SK-N-SH treated with all-trans-retinoic acid at 6 μM for 48 hours (cell line): ENCODE data around the gene GCSH.
A peak's percentile ranks its signal among the peaks of the same experiment; 100 is the strongest.

Source experiments
- ATAC-seq: fragments of 200-7000 bp; cut with Tn5 transposase; 3 replicates; pipeline ENCODE4 v1.9.1; 2020; ENCODE audit warnings: mild to moderate bottlenecking, moderate library complexity
- BACH2 ChIP-seq: fragments of 250-450 bp; sonication (Bioruptor Pico); IDR thresholded peaks from 2 replicates; pipeline ENCODE4 v1.9.0; 2021; ENCODE audit warnings: mild to moderate bottlenecking, borderline replicate concordance
- CSDC2 ChIP-seq: fragments of 250-450 bp; sonication (Bioruptor Pico); IDR thresholded peaks from 2 replicates; pipeline ENCODE4 v1.5.0; 2020; ENCODE audit warnings: mild to moderate bottlenecking, moderate library complexity
- ESRRG ChIP-seq: fragments of 250-450 bp; sonication (Bioruptor Pico); IDR thresholded peaks from 2 replicates; pipeline ENCODE4 v1.6.1; 2021; ENCODE audit warnings: mild to moderate bottlenecking
- GLIS3 ChIP-seq: fragments of 250-450 bp; sonication (Bioruptor Pico); IDR thresholded peaks from 2 replicates; pipeline ENCODE4 v1.5.0; 2020; ENCODE audit warnings: mild to moderate bottlenecking, moderate library complexity
- ISL1 ChIP-seq: fragments of 250-450 bp; sonication (Bioruptor Pico); IDR thresholded peaks from 2 replicates; pipeline ENCODE4 v2.1.2; 2022; ENCODE audit warnings: mild to moderate bottlenecking, moderate library complexity
- OSR1 ChIP-seq: fragments of 250-450 bp; sonication (Bioruptor Pico); IDR thresholded peaks from 2 replicates; pipeline ENCODE4 v1.8.0; 2022; ENCODE audit warnings: moderate library complexity, mild to moderate bottlenecking, inconsistent platforms
- PPARA ChIP-seq: fragments of 250-450 bp; sonication (Bioruptor Pico); IDR thresholded peaks from 2 replicates; pipeline ENCODE4 v1.5.0; 2020; ENCODE audit warnings: mild to moderate bottlenecking, borderline replicate concordance
- RARB ChIP-seq: fragments of 250-450 bp; sonication (Bioruptor Pico); IDR thresholded peaks from 2 replicates; pipeline ENCODE4 v1.8.0; 2021; ENCODE audit warnings: mild to moderate bottlenecking, moderate library complexity
- SNAI2 ChIP-seq: fragments of 250-450 bp; sonication (Bioruptor Pico); IDR thresholded peaks from 2 replicates; pipeline ENCODE4 v1.5.0; 2020; ENCODE audit warnings: mild to moderate bottlenecking, moderate library complexity
- TCF4 ChIP-seq: fragments of 250-450 bp; sonication (Bioruptor Pico); IDR thresholded peaks from 2 replicates; pipeline ENCODE4 v1.8.0; 2021; ENCODE audit warnings: mild to moderate bottlenecking, moderate library complexity, borderline replicate concordance
- TOX ChIP-seq: fragments of 250-450 bp; sonication (Bioruptor Pico); IDR thresholded peaks from 2 replicates; pipeline ENCODE4 v1.8.0; 2021; ENCODE audit warnings: mild to moderate bottlenecking, moderate library complexity, borderline replicate concordance
- TSHZ2 ChIP-seq: fragments of 250-450 bp; sonication (Bioruptor Pico); IDR thresholded peaks from 2 replicates; pipeline ENCODE4 v1.5.0; 2020; ENCODE audit warnings: mild to moderate bottlenecking, moderate library complexity
- ZC3H10 ChIP-seq: fragments of 250-450 bp; sonication (Bioruptor Pico); IDR thresholded peaks from 2 replicates; pipeline ENCODE4 v1.5.1; 2021; ENCODE audit warnings: mild to moderate bottlenecking, moderate library complexity
- ZFP3 ChIP-seq: fragments of 250-450 bp; sonication (Bioruptor Pico); IDR thresholded peaks from 2 replicates; pipeline ENCODE4 v1.5.0; 2020; ENCODE audit warnings: mild to moderate bottlenecking, moderate library complexity
- ZFP30 ChIP-seq: fragments of 450-650 bp; formaldehyde crosslinking; IDR thresholded peaks from 2 replicates; pipeline ENCODE4 v1.5.0; 2022; ENCODE audit warnings: mild to moderate bottlenecking, moderate library complexity
- ZNF565 ChIP-seq: fragments of 450-650 bp; formaldehyde crosslinking; conservative IDR thresholded peaks from 2 replicates; pipeline ENCODE4 v1.5.0; 2020; ENCODE audit warnings: low read depth, mild to moderate bottlenecking, moderate library complexity
- ZNF70 ChIP-seq: fragments of 450-650 bp; formaldehyde crosslinking; IDR thresholded peaks from 2 replicates; pipeline ENCODE4 v1.5.0; 2020; ENCODE audit warnings: mild to moderate bottlenecking, moderate library complexity
- ZNF8 ChIP-seq: fragments of 450-650 bp; formaldehyde crosslinking; IDR thresholded peaks from 2 replicates; pipeline ENCODE4 v1.5.0; 2020; ENCODE audit warnings: mild to moderate bottlenecking, moderate library complexity
- TF ChIP-seq, protein P1 (sequence below): fragments of 250-450 bp; sonication (Bioruptor Pico); IDR thresholded peaks from 2 replicates; pipeline ENCODE4 v1.8.0; 2021; ENCODE audit warnings: low read depth, mild to moderate bottlenecking, moderate library complexity, borderline replicate concordance
- TF ChIP-seq, protein P2 (sequence below): fragments of 250-450 bp; sonication (Bioruptor Pico); IDR thresholded peaks from 2 replicates; pipeline ENCODE4 v1.5.1; 2020; ENCODE audit warnings: low read depth, mild to moderate bottlenecking, moderate library complexity
- TF ChIP-seq, protein P3 (sequence below): fragments of 250-450 bp; sonication (Bioruptor Pico); IDR thresholded peaks from 2 replicates; pipeline ENCODE4 v1.8.0; 2020; ENCODE audit warnings: mild to moderate bottlenecking, moderate library complexity, borderline replicate concordance
- TF ChIP-seq, protein P4 (sequence below): fragments of 250-450 bp; sonication (Bioruptor Pico); IDR thresholded peaks from 2 replicates; pipeline ENCODE4 v1.5.1; 2021; ENCODE audit warnings: mild to moderate bottlenecking, moderate library complexity

GCSH gene

DNA sequence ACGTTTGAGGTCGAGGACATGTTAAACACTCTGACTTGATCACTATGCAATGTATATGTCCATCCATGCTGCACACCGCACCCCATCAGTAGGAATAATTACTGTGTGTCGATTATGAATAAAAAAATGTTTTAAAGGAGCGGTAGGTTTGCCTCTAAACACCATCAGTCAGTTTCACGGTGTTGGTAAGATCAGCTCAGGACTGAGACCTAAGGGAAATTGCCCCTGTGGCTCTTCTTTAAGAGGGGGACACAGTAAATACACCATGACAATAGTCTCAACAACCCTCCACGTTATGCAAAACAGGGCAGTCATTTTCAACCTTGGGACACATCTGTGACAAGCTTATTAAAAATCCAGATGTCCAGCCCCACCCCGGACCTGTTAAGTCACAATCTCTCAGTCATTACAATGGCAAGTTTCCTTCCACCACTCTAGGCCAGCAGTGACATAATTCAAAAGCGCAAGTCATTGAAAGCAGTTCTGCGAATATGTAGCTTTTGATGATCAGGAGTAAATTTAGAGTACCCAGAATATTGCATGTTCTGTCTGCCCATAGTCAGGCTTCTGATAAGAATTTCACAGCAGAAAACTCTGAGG is 59.3 kb downstream of the GCSH start:
- no peak for TF ChIP-seq ZFP30 (CRISPR knock-in tag)
- TF ChIP-seq SNAI2 (CRISPR knock-in tag), result no peak
- TF ChIP-seq TOX, result no peak
- TF ChIP-seq GLIS3 (CRISPR knock-in tag), result no peak
- TF ChIP-seq, protein P1, sequence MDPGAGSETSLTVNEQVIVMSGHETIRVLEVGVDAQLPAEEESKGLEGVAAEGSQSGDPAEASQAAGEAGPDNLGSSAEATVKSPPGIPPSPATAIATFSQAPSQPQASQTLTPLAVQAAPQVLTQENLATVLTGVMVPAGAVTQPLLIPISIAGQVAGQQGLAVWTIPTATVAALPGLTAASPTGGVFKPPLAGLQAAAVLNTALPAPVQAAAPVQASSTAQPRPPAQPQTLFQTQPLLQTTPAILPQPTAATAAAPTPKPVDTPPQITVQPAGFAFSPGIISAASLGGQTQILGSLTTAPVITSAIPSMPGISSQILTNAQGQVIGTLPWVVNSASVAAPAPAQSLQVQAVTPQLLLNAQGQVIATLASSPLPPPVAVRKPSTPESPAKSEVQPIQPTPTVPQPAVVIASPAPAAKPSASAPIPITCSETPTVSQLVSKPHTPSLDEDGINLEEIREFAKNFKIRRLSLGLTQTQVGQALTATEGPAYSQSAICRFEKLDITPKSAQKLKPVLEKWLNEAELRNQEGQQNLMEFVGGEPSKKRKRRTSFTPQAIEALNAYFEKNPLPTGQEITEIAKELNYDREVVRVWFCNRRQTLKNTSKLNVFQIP (CRISPR knock-in tag), result no peak
- TF ChIP-seq ZNF565, result no peak
- TF ChIP-seq CSDC2, result no peak
- no peak for TF ChIP-seq ZC3H10 (CRISPR knock-in tag)
- TF ChIP-seq ISL1 (CRISPR knock-in tag), result no peak
- TF ChIP-seq RARB, result no peak
- TF ChIP-seq, protein P2, sequence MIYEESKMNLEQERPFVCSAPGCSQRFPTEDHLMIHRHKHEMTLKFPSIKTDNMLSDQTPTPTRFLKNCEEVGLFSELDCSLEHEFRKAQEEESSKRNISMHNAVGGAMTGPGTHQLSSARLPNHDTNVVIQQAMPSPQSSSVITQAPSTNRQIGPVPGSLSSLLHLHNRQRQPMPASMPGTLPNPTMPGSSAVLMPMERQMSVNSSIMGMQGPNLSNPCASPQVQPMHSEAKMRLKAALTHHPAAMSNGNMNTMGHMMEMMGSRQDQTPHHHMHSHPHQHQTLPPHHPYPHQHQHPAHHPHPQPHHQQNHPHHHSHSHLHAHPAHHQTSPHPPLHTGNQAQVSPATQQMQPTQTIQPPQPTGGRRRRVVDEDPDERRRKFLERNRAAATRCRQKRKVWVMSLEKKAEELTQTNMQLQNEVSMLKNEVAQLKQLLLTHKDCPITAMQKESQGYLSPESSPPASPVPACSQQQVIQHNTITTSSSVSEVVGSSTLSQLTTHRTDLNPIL (CRISPR knock-in tag), result no peak
- ATAC-seq, result no peak; the same call in 2 of the 3 replicates

DNA sequence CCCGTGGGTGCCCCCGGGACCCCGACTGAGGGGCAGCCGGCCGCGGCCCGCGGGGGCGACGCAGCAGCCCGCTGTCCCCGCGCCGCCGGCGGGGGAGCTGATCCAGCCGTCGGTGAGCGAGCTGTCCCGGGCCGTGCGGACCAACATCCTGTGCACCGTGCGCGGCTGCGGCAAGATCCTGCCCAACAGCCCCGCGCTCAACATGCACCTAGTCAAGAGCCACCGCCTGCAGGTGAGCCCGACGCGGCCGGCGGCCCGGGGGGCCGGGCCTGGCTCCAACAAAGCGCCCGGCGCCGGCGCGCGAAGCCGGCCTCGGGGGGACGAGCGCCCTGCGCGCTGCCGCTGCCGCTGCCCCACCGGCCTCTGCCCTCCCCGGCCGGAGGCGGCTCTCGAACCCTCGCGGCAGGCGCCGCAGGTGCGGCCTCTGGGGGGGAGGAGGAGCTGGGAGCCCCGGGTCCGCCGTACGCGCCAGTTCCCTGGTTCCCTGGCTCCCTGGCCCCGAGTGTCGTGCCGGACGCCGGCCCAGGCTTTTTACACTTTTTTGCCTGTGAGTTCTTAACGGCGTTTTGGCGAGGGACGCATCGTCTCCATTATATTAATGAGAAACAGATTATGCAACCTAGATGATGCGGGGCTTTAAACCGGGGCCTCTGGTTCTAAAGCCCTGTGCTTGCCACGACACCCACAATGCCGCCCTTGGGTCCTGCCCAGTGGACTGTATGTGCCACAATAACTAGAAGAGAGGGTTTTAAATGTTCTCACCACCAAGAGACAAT is 60.0 kb downstream of the GCSH start:
- ATAC-seq, result peak; percentile 44
- no peak for TF ChIP-seq PPARA (CRISPR knock-in tag)
- TF ChIP-seq, protein P3, sequence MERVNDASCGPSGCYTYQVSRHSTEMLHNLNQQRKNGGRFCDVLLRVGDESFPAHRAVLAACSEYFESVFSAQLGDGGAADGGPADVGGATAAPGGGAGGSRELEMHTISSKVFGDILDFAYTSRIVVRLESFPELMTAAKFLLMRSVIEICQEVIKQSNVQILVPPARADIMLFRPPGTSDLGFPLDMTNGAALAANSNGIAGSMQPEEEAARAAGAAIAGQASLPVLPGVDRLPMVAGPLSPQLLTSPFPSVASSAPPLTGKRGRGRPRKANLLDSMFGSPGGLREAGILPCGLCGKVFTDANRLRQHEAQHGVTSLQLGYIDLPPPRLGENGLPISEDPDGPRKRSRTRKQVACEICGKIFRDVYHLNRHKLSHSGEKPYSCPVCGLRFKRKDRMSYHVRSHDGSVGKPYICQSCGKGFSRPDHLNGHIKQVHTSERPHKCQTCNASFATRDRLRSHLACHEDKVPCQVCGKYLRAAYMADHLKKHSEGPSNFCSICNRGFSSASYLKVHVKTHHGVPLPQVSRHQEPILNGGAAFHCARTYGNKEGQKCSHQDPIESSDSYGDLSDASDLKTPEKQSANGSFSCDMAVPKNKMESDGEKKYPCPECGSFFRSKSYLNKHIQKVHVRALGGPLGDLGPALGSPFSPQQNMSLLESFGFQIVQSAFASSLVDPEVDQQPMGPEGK (CRISPR knock-in tag), result no peak
- TF ChIP-seq ZFP3 (CRISPR knock-in tag), result no peak
- no peak for TF ChIP-seq TSHZ2 (CRISPR knock-in tag)
- TF ChIP-seq, protein P4, sequence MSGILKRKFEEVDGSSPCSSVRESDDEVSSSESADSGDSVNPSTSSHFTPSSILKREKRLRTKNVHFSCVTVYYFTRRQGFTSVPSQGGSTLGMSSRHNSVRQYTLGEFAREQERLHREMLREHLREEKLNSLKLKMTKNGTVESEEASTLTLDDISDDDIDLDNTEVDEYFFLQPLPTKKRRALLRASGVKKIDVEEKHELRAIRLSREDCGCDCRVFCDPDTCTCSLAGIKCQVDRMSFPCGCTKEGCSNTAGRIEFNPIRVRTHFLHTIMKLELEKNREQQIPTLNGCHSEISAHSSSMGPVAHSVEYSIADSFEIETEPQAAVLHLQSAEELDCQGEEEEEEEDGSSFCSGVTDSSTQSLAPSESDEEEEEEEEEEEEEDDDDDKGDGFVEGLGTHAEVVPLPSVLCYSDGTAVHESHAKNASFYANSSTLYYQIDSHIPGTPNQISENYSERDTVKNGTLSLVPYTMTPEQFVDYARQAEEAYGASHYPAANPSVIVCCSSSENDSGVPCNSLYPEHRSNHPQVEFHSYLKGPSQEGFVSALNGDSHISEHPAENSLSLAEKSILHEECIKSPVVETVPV (CRISPR knock-in tag), result no peak
- no peak for TF ChIP-seq RARB
- TF ChIP-seq ESRRG (CRISPR knock-in tag), result no peak
- TF ChIP-seq OSR1 (CRISPR knock-in tag), result no peak
- no peak for TF ChIP-seq SNAI2 (CRISPR knock-in tag)
- TF ChIP-seq ZFP30 (CRISPR knock-in tag), result no peak
- no peak for TF ChIP-seq TOX
- no peak for TF ChIP-seq ISL1 (CRISPR knock-in tag)
- no peak for TF ChIP-seq BACH2 (CRISPR knock-in tag)
- no peak for TF ChIP-seq ZNF565
- TF ChIP-seq CSDC2, result no peak
- TF ChIP-seq TCF4, result no peak

GRCh38 chr16:81035398-81035974 is 60.7 kb downstream of the GCSH start, which contains the start of gene ATMIN:
ATMIN (plus strand) TSS chr16:81035842; CDS start chr16:81035871, 29 bp downstream.
- peak; percentile 98 for ATAC-seq
- TF ChIP-seq, protein P1 (CRISPR knock-in tag), result no peak
- no peak for TF ChIP-seq ZNF70 (CRISPR knock-in tag)
- TF ChIP-seq TCF4, result no peak
- TF ChIP-seq, protein P3 (CRISPR knock-in tag), result no peak
- TF ChIP-seq GLIS3 (CRISPR knock-in tag), result no peak
- no peak for TF ChIP-seq ZFP30 (CRISPR knock-in tag)
- TF ChIP-seq OSR1 (CRISPR knock-in tag), result no peak
- TF ChIP-seq ZNF8, result no peak
- TF ChIP-seq, protein P2 (CRISPR knock-in tag), result no peak
- TF ChIP-seq TOX, result no peak
